A549 (cell line): ENCODE results near the gene KLRF1. TPM values are rescaled to one million over a fixed set of nuclear protein-coding genes. Genes with fewer than 3 reads are reported as not detected.

Source experiments
- ATAC-seq, 2 experiments: fragments of 200-7000 bp in 1 of 2; fragments of >200 bp in 1 of 2; cut with Nextera tagmentation in 1 of 2; cut with Tn5 transposase in 1 of 2; 3 replicates each; pipeline versions ENCODE4 v1.8.0 to v1.9.1; 2018 to 2020; ENCODE audit warnings: mild to moderate bottlenecking in 1 of 2, moderate library complexity in 1 of 2
- CTCF ChIA-PET: fragments of 300-600 bp; sonication (Branson Sonifier 250); formaldehyde crosslinking; extraction: SDS; loops from one replicate; lab custom pipeline; 2021; ENCODE audit warnings: antibody characterized with exemption, inconsistent platforms; lab: Yijun Ruan, JAX
- POLR2A ChIA-PET: fragments of 350-600 bp; formaldehyde crosslinking; extraction: SDS; loops from one replicate; lab custom pipeline; 2021; ENCODE audit warnings: antibody characterized with exemption, inconsistent platforms; lab: Yijun Ruan, JAX
- DNase-seq, 2 experiments: peaks; one replicate each; pipeline versions ENCODE4 v3.0.0 to v3.0.0-alpha.2; 2011 to 2016; ENCODE audit warnings: low read depth in 1 of 2, low spot score in 1 of 2
- FAIRE-seq: peaks from 2 replicates; lab custom pipeline; 2011; peaks lifted over from hg19 to GRCh38; lab: Jason Lieb, UNC
- H3K27ac ChIP-seq, 2 experiments: fragments of >200 bp; sonication (Bioruptor Twin); formaldehyde crosslinking; 3 replicates each; pipeline ENCODE4 v1.5.1; 2016 to 2017
- H3K4me1 ChIP-seq: fragments of >200 bp; sonication (Bioruptor Twin); formaldehyde crosslinking; 3 replicates; pipeline ENCODE4 v1.6.1; 2016
- H3K4me2 ChIP-seq: fragments of >200 bp; sonication (Bioruptor Twin); formaldehyde crosslinking; 3 replicates; pipeline ENCODE4 v1.6.1; 2016
- H3K4me3 ChIP-seq: fragments of >200 bp; sonication (Bioruptor Twin); formaldehyde crosslinking; 3 replicates; pipeline ENCODE4 v1.5.1; 2016
- H3K9me3 ChIP-seq: fragments of >200 bp; sonication (Bioruptor Twin); formaldehyde crosslinking; 3 replicates; pipeline ENCODE4 v1.6.1; 2016
- ATOH8 ChIP-seq: fragments of 250-450 bp; sonication (Bioruptor Pico); IDR thresholded peaks from 2 replicates; pipeline ENCODE4 v1.5.0; 2020; ENCODE audit warnings: low read depth, mild to moderate bottlenecking, moderate library complexity
- BCL3 ChIP-seq: fragments of >200 bp; sonication (Bioruptor Twin); formaldehyde crosslinking; IDR thresholded peaks from 3 replicates; pipeline ENCODE4 v1.6.1; 2016
- CBX2 ChIP-seq: fragments of 200-600 bp; sonication (generic); IDR thresholded peaks from 2 replicates; pipeline ENCODE4 v1.6.1; 2016; ENCODE audit warnings: low read depth, mild to moderate bottlenecking, borderline replicate concordance
- CTCF ChIP-seq: fragments of >200 bp; sonication (Bioruptor Twin); formaldehyde crosslinking; IDR thresholded peaks from 3 replicates; pipeline ENCODE4 v1.5.1; 2016
- EHF ChIP-seq: fragments of 250-450 bp; sonication (Bioruptor Pico); IDR thresholded peaks from 2 replicates; pipeline ENCODE4 v1.5.0; 2020; ENCODE audit warnings: mild to moderate bottlenecking
- ELK1 ChIP-seq: fragments of 150-350 bp; IDR thresholded peaks from 2 replicates; pipeline ENCODE4 v1.6.1; 2014; ENCODE audit warnings: low read depth, mild to moderate bottlenecking, low read length
- ESRRA ChIP-seq: fragments of 150-350 bp; IDR thresholded peaks from 2 replicates; pipeline ENCODE4 v1.6.1; 2014; ENCODE audit warnings: mild to moderate bottlenecking, low read length, borderline replicate concordance
- FOSL2 ChIP-seq, 2 experiments: fragments of 450-650 bp in 1 of 2; fragments of >200 bp in 1 of 2; sonication (Bioruptor Twin) in 1 of 2; formaldehyde crosslinking; IDR thresholded peaks; 2 replicates each; pipeline versions ENCODE4 v1.5.0 to v1.6.1; 2016 to 2020; ENCODE audit warnings: mild to moderate bottlenecking in 1 of 2, moderate library complexity in 1 of 2
- FOXS1 ChIP-seq: fragments of 250-450 bp; sonication (Bioruptor Pico); IDR thresholded peaks from 2 replicates; pipeline ENCODE4 v1.5.0; 2020; ENCODE audit warnings: mild to moderate bottlenecking, moderate library complexity
- HDAC2 ChIP-seq: fragments of 200-600 bp; sonication (generic); IDR thresholded peaks from 2 replicates; pipeline ENCODE4 v1.6.1; 2016
- HES2 ChIP-seq: fragments of >200 bp; sonication (Bioruptor Twin); formaldehyde crosslinking; IDR thresholded peaks from 2 replicates; pipeline ENCODE4 v1.6.1; 2016
- HEYL ChIP-seq: fragments of 250-450 bp; sonication (Bioruptor Pico); IDR thresholded peaks from 2 replicates; pipeline ENCODE4 v1.8.0; 2021; ENCODE audit warnings: mild to moderate bottlenecking, moderate library complexity
- KDM1A ChIP-seq: fragments of 200-600 bp; sonication (generic); IDR thresholded peaks from 2 replicates; pipeline ENCODE4 v1.6.1; 2016; ENCODE audit warnings: low read depth, mild to moderate bottlenecking
- MAX ChIP-seq: IDR thresholded peaks from 2 replicates; pipeline ENCODE4 v1.6.1; 2012
- MAZ ChIP-seq: fragments of 150-350 bp; IDR thresholded peaks from 2 replicates; pipeline ENCODE4 v1.6.1; 2014; ENCODE audit warnings: antibody characterized with exemption, low read depth, low read length, borderline replicate concordance
- MYC ChIP-seq: IDR thresholded peaks from 2 replicates; pipeline ENCODE4 v1.6.1; 2012; ENCODE audit warnings: mild to moderate bottlenecking, inconsistent platforms, low read length, improper control_type of control experiment, borderline replicate concordance
- NFE2L2 ChIP-seq: fragments of 150-350 bp; conservative IDR thresholded peaks from 2 replicates; pipeline ENCODE4 v1.6.1; 2014; ENCODE audit warnings: low read length
- NPAS2 ChIP-seq: fragments of 250-450 bp; sonication (Bioruptor Pico); IDR thresholded peaks from 2 replicates; pipeline ENCODE4 v1.8.0; 2022; ENCODE audit warnings: mild to moderate bottlenecking, moderate library complexity, borderline replicate concordance
- PBX3 ChIP-seq: IDR thresholded peaks from 2 replicates; pipeline ENCODE4 v1.6.1; 2012
- RAD21 ChIP-seq, 2 experiments: fragments of >200 bp in 1 of 2; sonication (Bioruptor Twin) in 1 of 2; formaldehyde crosslinking in 1 of 2; IDR thresholded peaks in 1 of 2; conservative IDR thresholded peaks in 1 of 2; 2 replicates in 1 of 2; 3 replicates in 1 of 2; pipeline ENCODE4 v1.6.1; 2012 to 2018; ENCODE audit warnings: inconsistent platforms in 1 of 2
- SMC3 ChIP-seq: fragments of >200 bp; sonication (Bioruptor Twin); formaldehyde crosslinking; IDR thresholded peaks from 3 replicates; pipeline ENCODE4 v1.6.1; 2018; ENCODE audit warnings: inconsistent platforms
- ZC3H11A ChIP-seq: fragments of 450-650 bp; IDR thresholded peaks from 2 replicates; pipeline ENCODE4 v1.6.1; 2014; ENCODE audit warnings: antibody characterized with exemption, mild to moderate bottlenecking
- ZFP36 ChIP-seq: fragments of 450-650 bp; IDR thresholded peaks from 2 replicates; pipeline ENCODE4 v1.6.1; 2014; ENCODE audit warnings: borderline replicate concordance; ENCODE audit not compliant: partially characterized antibody
- ZNF302 ChIP-seq: fragments of 250-450 bp; sonication (Bioruptor Pico); IDR thresholded peaks from 2 replicates; pipeline ENCODE4 v1.9.0; 2021; ENCODE audit warnings: inconsistent platforms, mild to moderate bottlenecking, moderate library complexity
- ZSCAN20 ChIP-seq: fragments of 250-450 bp; sonication (Bioruptor Pico); IDR thresholded peaks from 2 replicates; pipeline ENCODE4 v1.8.0; 2022; ENCODE audit warnings: mild to moderate bottlenecking, moderate library complexity
- WGBS: methylation state at CpG from one replicate; pipeline ENCODE4 v1.1.6; 2017; ENCODE audit errors: missing lambda C conversion rate; 5-methylcytosine and 5-hydroxymethylcytosine counted together
- polyA plus RNA-seq, 4 experiments: library from polyadenylated mRNA; depleted of rRNA in 3 of 4; stranded (reverse); fragments of >200 nt; fragmentation: RNase III in 1 of 4; extraction: RNeasy Plus Mini Kit Qiagen cat#74134 plus additional on column Dnase treatment in 1 of 4; gene quantifications; 2 replicates in 3 of 4; 3 replicates in 1 of 4; pipeline ENCODE4 v1.2.3, GENCODE V29; 2011 to 2017

Gene KLRF1
- polyA plus RNA-seq, 2 of the 4 experiments (the other 2 are of a cell fraction) = not detected

GRCh38 chr12:9881988-9882387, 54.7 kb downstream of the KLRF1 start:
- ATAC-seq = no peak
- Histone ChIP-seq H3K9me3 (no peaks in the 10 kb centered on the region), H3K27ac (no peak overlapping the region), H3K4me2 (no peak overlapping the region), H3K4me1 (no peaks in the 10 kb centered on the region), H3K4me3 (no peak overlapping the region)
- 68% methylated on average over 5 of the region's 5 CpGs for WGBS
- CTCF ChIA-PET = no interaction called here
- POLR2A ChIA-PET = no interaction called here
- no peak for DNase-seq
- no peak for FAIRE-seq
- no peak for TF ChIP-seq CBX2
- TF ChIP-seq FOXS1 (CRISPR knock-in tag) = no peak
- no peak for TF ChIP-seq NFE2L2
- TF ChIP-seq ELK1 = no peak
- no peak for TF ChIP-seq PBX3
- TF ChIP-seq BCL3 = no peak
- TF ChIP-seq HEYL = no peak
- TF ChIP-seq KDM1A = no peak
- no peak for TF ChIP-seq ATOH8 (CRISPR knock-in tag)
- TF ChIP-seq ZC3H11A = no peak
- TF ChIP-seq CTCF = no peak
- no peak for TF ChIP-seq RAD21 (conservative IDR thresholded peaks at IDR 0.05 in 1 of 2, IDR thresholded peaks at IDR 0.05 in 1 of 2)
- no peak for TF ChIP-seq HDAC2
- no peak for TF ChIP-seq MAZ
- no peak for TF ChIP-seq MAX
- TF ChIP-seq SMC3 = no peak
- no peak for TF ChIP-seq ZNF302 (CRISPR knock-in tag)
- TF ChIP-seq HES2 = no peak

GRCh38 chr12:9883175-9883574, 55.9 kb downstream of the KLRF1 start:
- Histone ChIP-seq H3K4me3 (no peak overlapping the region), H3K4me1 (no peaks in the 10 kb centered on the region), H3K9me3 (no peaks in the 10 kb centered on the region), H3K4me2 (no peak overlapping the region), H3K27ac (no peak overlapping the region)
- CTCF ChIA-PET = no interaction called here
- ATAC-seq = no peak
- no peak for FAIRE-seq
- POLR2A ChIA-PET = no interaction called here
- DNase-seq = no peak
- TF ChIP-seq ELK1 (no peak), NPAS2 (CRISPR knock-in tag) (no peak), ZFP36 (no peak), EHF (no peak), MYC (no peak), ZSCAN20 (CRISPR knock-in tag) (no peak), HEYL (no peak), ESRRA (no peak), HDAC2 (no peak), BCL3 (no peak), FOSL2 (IDR thresholded peaks at IDR 0.05) (no peak), FOSL2 (CRISPR knock-in tag; IDR thresholded peaks at IDR 0.05) (no peak)
